Pancreas (tissue), 10 donors: ENCODE data around the gene NPR1. TPM values are rescaled to one million over a fixed set of nuclear protein-coding genes. Genes with fewer than 3 reads are reported as not detected.
A peak's percentile ranks its signal among the peaks of the same experiment; 100 is the strongest.

Experiments
- ATAC-seq, 4 donors: fragments of 200-7000 bp; cut with Tn5 transposase; one replicate each; pipeline versions ENCODE4 v1.8.0 to v1.9.1; 2020; ENCODE audit warnings: mild to moderate bottlenecking in 4 of 4, moderate library complexity in 4 of 4
- DNase-seq, 6 donors: peaks; one replicate each; pipeline ENCODE4 v3.0.0-alpha.2; 2020
- FAIRE-seq: peaks from 2 replicates; lab custom pipeline; 2012; peaks lifted over from hg19 to GRCh38; lab: Jason Lieb, UNC
- H3K27ac ChIP-seq, 4 donors: fragments of 200-600 bp; sonication (generic); 1 replicate in 3 of 4; 2 replicates in 1 of 4; pipeline versions ENCODE4 v1.5.0 to v1.8.0; 2020
- H3K27me3 ChIP-seq, 4 donors: fragments of 200-600 bp; one replicate each; pipeline ENCODE4 v1.8.0; 2021
- H3K36me3 ChIP-seq, 3 donors: fragments of 200-600 bp; sonication (generic) in 1 of 3; one replicate each; pipeline versions ENCODE4 v1.5.0 to v1.8.0; 2020 to 2021
- H3K4me1 ChIP-seq, 3 donors: fragments of 200-600 bp; one replicate each; pipeline ENCODE4 v1.8.0; 2021
- H3K4me3 ChIP-seq, 4 donors: fragments of 200-600 bp; sonication (generic) in 2 of 4; one replicate each; pipeline versions ENCODE4 v1.5.0 to v1.8.0; 2020 to 2021
- H3K9me3 ChIP-seq, 4 donors: fragments of 200-600 bp; one replicate each; pipeline ENCODE4 v1.8.0; 2021
- WGBS, 2 donors: extraction: QIAGEN DNeasy Blood & Tissue Kit; methylation state at CpG; one replicate each; pipeline ENCODE4 v1.1.7; 2013; 5-methylcytosine and 5-hydroxymethylcytosine counted together
- intact Hi-C, 3 donors: fragments of 100-400 bp; cut with DNase I; formaldehyde crosslinking; loops; one replicate each; pipeline versions ENCODE4 v1.11.1 to v1.14.2; 2022
- polyA plus RNA-seq, 2 donors: library from polyadenylated mRNA; stranded (reverse); fragments of 200-250 nt; gene quantifications; one replicate each; pipeline ENCODE4 v1.2.3, GENCODE V29; 2013
- total RNA-seq, 6 donors: library from RNA; stranded (reverse); fragmentation: NEBNext Ultra II Directional in 4 of 6; extraction: Animal tissue kit (Norgen Biotek cat#: 25700) in 4 of 6; gene quantifications; one replicate each; pipeline versions ENCODE4 v1.2.1 to v1.2.4, GENCODE V29; 2021 to 2023
- TF ChIP-seq, protein P1 (sequence below), 4 donors: fragments of 200-600 bp; sonication (generic) in 3 of 4; IDR thresholded peaks; one replicate each; pipeline versions ENCODE4 v1.5.0 to v1.8.0; 2021; ENCODE audit warnings: antibody characterized with exemption in 4 of 4
- donor health status: healthy with polysubstance abuse.
- donor health status: DM: no; HTN: no; CAD: no; lungs with moderate emphysema.
- donor health status: DM: no; HTN: no; CAD: no.
- donor health status: control.
- donor health status: control.
- donor health status: Bipolar disorder and iron deficiency.
- donor health status: DM: yes; HTN: yes; CAD: no.
- donor health status: DM: no; HTN: no; CAD: no.
- donor health status: DM: no; HTN: no; CAD: no.
- donor health status: DM: yes; HTN: yes; CAD: no.

Gene NPR1
- total and polyA plus RNA-seq, 8 donors: 1.6 to 11.8 (median 4.6) TPM

DNA sequence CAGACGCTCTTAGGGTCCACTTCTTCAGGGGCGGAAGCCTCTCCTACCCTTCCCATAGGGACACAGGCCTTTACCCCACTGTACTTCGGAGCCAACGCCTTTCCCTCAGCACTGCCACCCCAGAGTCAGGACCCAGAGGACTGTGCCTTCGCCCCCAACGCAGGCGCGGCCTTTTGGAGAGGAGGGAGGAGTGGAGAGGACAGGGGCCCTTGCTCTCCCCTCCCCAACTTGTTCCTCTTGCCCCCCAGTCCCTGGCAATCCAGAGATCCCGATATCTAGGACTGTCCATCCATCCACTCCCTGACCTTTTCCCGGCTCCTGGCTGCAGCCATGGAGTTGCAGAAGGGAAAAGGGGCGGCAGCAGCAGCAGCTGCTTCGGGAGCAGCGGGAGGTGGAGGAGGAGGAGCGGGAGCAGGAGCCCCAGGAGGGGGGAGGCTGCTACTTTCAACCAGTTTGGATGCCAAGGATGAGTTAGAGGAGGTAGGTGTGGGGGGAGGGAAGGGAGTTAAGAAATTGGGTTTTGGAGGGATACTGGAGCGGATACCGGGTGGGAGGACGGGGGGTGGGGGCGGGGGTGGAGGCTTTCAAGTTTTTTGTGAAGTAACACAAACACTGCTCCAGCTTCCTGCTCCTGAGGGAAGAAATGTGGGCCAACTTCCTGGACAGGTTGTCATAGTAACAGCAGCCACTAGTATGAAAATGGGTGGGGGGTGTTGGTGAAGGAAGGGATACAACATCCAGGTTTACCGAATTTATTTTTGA is 50.0 kb downstream of the NPR1 start:
- WGBS, 2 donors: 0% methylated on average over 19 of the region's 19 CpGs
- no peaks in the 10 kb centered on the region for H3K27me3 ChIP-seq
- TF ChIP-seq, protein P1, sequence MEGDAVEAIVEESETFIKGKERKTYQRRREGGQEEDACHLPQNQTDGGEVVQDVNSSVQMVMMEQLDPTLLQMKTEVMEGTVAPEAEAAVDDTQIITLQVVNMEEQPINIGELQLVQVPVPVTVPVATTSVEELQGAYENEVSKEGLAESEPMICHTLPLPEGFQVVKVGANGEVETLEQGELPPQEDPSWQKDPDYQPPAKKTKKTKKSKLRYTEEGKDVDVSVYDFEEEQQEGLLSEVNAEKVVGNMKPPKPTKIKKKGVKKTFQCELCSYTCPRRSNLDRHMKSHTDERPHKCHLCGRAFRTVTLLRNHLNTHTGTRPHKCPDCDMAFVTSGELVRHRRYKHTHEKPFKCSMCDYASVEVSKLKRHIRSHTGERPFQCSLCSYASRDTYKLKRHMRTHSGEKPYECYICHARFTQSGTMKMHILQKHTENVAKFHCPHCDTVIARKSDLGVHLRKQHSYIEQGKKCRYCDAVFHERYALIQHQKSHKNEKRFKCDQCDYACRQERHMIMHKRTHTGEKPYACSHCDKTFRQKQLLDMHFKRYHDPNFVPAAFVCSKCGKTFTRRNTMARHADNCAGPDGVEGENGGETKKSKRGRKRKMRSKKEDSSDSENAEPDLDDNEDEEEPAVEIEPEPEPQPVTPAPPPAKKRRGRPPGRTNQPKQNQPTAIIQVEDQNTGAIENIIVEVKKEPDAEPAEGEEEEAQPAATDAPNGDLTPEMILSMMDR (IDR thresholded peaks at IDR 0.05): no peak
- ATAC-seq (peak; percentile 6 to 33 (median 32)), FAIRE-seq (no peak), DNase-seq (peak; percentile 36 to 79 (median 59))
- intact Hi-C loops: no loop called here
- H3K4me1 ChIP-seq: peaks cover 0 to 21% (median 5%) of the 10 kb centered on the region in 3 donors
- H3K4me3 ChIP-seq: peak overlapping the region; percentile 56 to 86 (median 67)
- H3K27ac ChIP-seq: peak overlapping the region; percentile 86 to 99 (median 96)
- no peaks in the 10 kb centered on the region for H3K36me3 ChIP-seq
- no peaks in the 10 kb centered on the region for H3K9me3 ChIP-seq

DNA sequence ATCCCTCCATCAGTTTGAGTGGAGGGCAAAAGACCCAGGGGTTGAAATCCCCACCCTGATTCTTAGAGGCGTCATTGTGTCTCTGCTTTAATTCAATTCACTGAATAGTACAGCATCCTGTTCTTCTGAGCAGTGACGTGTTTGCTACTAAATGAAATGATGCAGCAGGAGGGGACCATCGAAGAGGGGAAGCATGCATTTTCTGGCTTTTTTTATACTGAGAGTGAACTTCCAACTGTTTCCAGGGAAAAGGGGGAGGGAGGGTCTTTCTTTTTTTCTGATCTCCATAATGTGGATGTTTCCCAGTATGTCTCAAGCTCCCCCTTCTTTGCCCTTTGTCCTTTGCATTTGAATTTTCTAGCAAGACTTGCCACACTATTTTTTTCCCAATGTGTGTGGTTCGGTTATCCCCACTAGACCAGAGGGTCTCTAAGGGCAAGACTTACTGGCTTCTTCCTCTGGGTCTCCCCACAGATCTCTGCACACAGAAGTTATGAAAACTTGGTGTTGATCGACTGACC is 52.0 kb downstream of the NPR1 start:
- FAIRE-seq: no peak
- intact Hi-C loops: no loop called here
- Histone ChIP-seq H3K4me3 (no peak overlapping the region), H3K4me1 (peaks cover 0 to 21% (median 5%) of the 10 kb centered on the region in 3 donors), H3K27ac (peak overlapping the region in 2 of 4 donors; percentile 44 to 99), H3K9me3 (no peaks in the 10 kb centered on the region), H3K36me3 (no peaks in the 10 kb centered on the region), H3K27me3 (no peaks in the 10 kb centered on the region)
- no peak for DNase-seq
- TF ChIP-seq, protein P1 (IDR thresholded peaks at IDR 0.05): no peak
- WGBS, 2 donors: 53 to 55% methylated on average over 5 of the region's 5 CpGs
- no peak for ATAC-seq

DNA sequence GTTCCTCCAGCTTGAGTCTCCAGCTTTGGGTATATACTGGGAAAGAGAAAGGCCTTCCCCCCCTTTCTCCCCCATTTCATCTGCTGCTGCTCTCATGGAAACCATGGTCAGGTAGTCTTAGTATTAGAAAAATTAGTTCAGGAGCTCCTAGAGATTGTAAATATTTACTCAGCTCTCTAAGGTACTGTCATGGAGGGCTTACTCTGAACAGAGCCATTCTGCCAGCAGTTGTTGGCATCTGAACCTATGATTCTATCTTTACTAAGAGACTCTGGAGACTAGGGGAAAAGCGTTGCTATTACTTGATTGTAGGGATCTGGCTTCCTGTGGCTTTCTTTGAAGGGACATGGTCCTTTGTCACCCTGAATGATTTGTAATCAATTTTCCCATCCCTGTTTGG is 55.5 kb downstream of the NPR1 start:
- intact Hi-C loops: no loop called here
- TF ChIP-seq, protein P1 (IDR thresholded peaks at IDR 0.05): no peak
- 30 to 32% methylated on average over 1 of the region's 1 CpG for WGBS, 2 donors
- no peak overlapping the region for H3K4me3 ChIP-seq
- H3K4me1 ChIP-seq: peaks cover 0 to 17% (median 4%) of the 10 kb centered on the region in 3 donors
- peak overlapping the region in 2 of 4 donors; percentile 42 to 57 for H3K27ac ChIP-seq
- DNase-seq (no peak), ATAC-seq (peak in 3 of 4 donors; percentile 73 to 80 (median 75)), FAIRE-seq (no peak)
- H3K36me3 ChIP-seq: no peaks in the 10 kb centered on the region
- no peaks in the 10 kb centered on the region for H3K27me3 ChIP-seq
- no peaks in the 10 kb centered on the region for H3K9me3 ChIP-seq

DNA sequence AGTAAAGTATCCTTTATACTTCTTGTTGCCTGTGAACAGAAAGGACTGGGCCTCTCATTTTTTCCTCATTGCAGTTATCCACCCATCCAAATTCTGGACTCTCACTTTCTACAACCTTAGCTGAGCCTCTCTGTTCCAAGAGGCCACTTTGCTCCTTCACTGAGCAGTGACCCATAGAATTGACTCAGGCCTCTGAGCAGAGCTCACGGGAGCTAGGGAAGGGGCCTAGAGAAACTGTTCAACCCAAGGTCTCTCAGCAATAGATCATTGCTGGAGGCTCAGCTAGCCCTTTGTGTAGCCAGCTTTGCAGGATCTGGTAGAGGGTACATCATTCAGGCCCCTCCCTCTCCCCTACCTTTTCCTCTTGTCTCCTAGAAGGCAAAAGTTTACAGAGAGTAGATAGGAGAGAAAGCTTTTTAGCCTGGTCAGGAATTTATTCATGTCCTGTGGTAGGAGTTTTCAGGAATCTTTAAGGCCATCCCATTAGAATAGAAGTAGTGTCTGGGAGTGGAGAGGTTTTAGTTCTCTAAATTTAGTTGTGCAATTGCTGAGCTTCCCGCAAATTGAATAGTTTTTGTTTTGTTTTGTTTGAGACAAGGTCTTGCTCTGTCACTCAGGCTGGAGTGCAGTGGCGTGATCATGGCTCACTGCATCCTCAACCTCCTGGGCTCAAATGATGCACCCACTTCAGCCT is 56.1 kb downstream of the NPR1 start:
- H3K4me3 ChIP-seq: no peak overlapping the region
- peaks cover 0 to 11% (median 0%) of the 10 kb centered on the region in 3 donors for H3K4me1 ChIP-seq
- no peaks in the 10 kb centered on the region for H3K9me3 ChIP-seq
- WGBS, 2 donors: 77 to 80% methylated on average over 3 of the region's 3 CpGs
- intact Hi-C loops: no loop called here
- peak in 2 of 4 donors; percentile 8 to 24 for ATAC-seq
- FAIRE-seq: no peak
- no peaks in the 10 kb centered on the region for H3K27me3 ChIP-seq
- no peaks in the 10 kb centered on the region for H3K36me3 ChIP-seq
- TF ChIP-seq, protein P1 (IDR thresholded peaks at IDR 0.05): no peak
- peak overlapping the region in 2 of 4 donors; percentile 42 to 57 for H3K27ac ChIP-seq
- no peak for DNase-seq
